ENCODE results near the gene DYNC2LI1. TPM values are rescaled to one million over a fixed set of nuclear protein-coding genes. Genes with fewer than 3 reads are reported as not detected.

DYNC2LI1 gene
- total RNA-seq, 2 experiments from 2014 or later, result 4.0 to 5.1 TPM

GRCh38 chr2:43777306-43777926 is 3.6 kb downstream of the DYNC2LI1 start:
- CTCF ChIA-PET, result no interaction called here
- no peak for DNase-seq
- H3K36me3 Mint-ChIP-seq (ENCODE audit: low read depth), result no peaks in the 10 kb centered on the region

GRCh38 chr2:43778233-43778632 is 4.4 kb downstream of the DYNC2LI1 start:
- ChIA-PET CTCF (no interaction called here), POLR2A (no interaction called here)
- no peaks in the 10 kb centered on the region for H3K27me3 Mint-ChIP-seq
- H3K36me3 Mint-ChIP-seq (ENCODE audit: low read depth), result no peaks in the 10 kb centered on the region
- H3K9me3 Mint-ChIP-seq, result no peaks in the 10 kb centered on the region
- no peak overlapping the region for H3K4me3 Mint-ChIP-seq
- H3K4me1 Mint-ChIP-seq, result peaks cover 14% of the 10 kb centered on the region
- DNase-seq, result no peak
- no peak overlapping the region for H3K27ac Mint-ChIP-seq

More at GRCh38 chr2:43777306-43777926, 3.6 kb downstream of the DYNC2LI1 start:
- Mint-ChIP-seq H3K4me1 (peaks cover 16% of the 10 kb centered on the region), H3K9me3 (no peaks in the 10 kb centered on the region), H3K27me3 (no peaks in the 10 kb centered on the region), H3K27ac (no peak overlapping the region), H3K4me3 (no peak overlapping the region)
- POLR2A ChIA-PET, result interaction anchor here (0.7 kb wide), 1 partner anchor 553 kb away, joined by 3 read pairs; no protein-coding TSS in a partner anchor

- H3K27ac Mint-ChIP-seq, result no peak overlapping the region
- H3K36me3 Mint-ChIP-seq (ENCODE audit: low read depth), result no peaks in the 10 kb centered on the region
- H3K27me3 Mint-ChIP-seq, result no peaks in the 10 kb centered on the region
- CTCF ChIA-PET, result interaction anchor here (1.1 kb wide), 1 partner anchor 17 kb away, joined by 3 read pairs; no protein-coding TSS in a partner anchor
- POLR2A ChIA-PET, result no interaction called here
- no peak overlapping the region for H3K4me3 Mint-ChIP-seq
- no peak for DNase-seq
- no peaks in the 10 kb centered on the region for H3K4me1 Mint-ChIP-seq
- H3K9me3 Mint-ChIP-seq, result no peaks in the 10 kb centered on the region
Observed at GRCh38 chr2:43787895-43788294, 14.1 kb downstream of the DYNC2LI1 start.

GRCh38 chr2:43788646-43789045 is 14.8 kb downstream of the DYNC2LI1 start:
- Mint-ChIP-seq H3K9me3 (no peaks in the 10 kb centered on the region), H3K4me1 (no peaks in the 10 kb centered on the region), H3K27me3 (no peaks in the 10 kb centered on the region), H3K36me3 (ENCODE audit: low read depth) (no peaks in the 10 kb centered on the region), H3K27ac (no peak overlapping the region), H3K4me3 (no peak overlapping the region)
- no peak for DNase-seq
- ChIA-PET POLR2A (no interaction called here), CTCF (interaction anchor here (1.1 kb wide), 1 partner anchor 16 kb away, joined by 3 read pairs; no protein-coding TSS in a partner anchor)

- no peak for DNase-seq
- Mint-ChIP-seq H3K36me3 (ENCODE audit: low read depth) (no peaks in the 10 kb centered on the region), H3K4me3 (no peak overlapping the region), H3K4me1 (no peaks in the 10 kb centered on the region), H3K9me3 (no peaks in the 10 kb centered on the region), H3K27ac (no peak overlapping the region), H3K27me3 (no peaks in the 10 kb centered on the region)
- POLR2A ChIA-PET, result no interaction called here
- CTCF ChIA-PET, result interaction anchor here (0.7 kb wide), 2 partner anchors 32 to 85 kb away, joined by 3 to 5 read pairs; no protein-coding TSS in a partner anchor
Observed at GRCh38 chr2:43790147-43790546, 16.3 kb downstream of the DYNC2LI1 start.

GRCh38 chr2:43791035-43791765 is 17.4 kb downstream of the DYNC2LI1 start:
- CTCF ChIA-PET, result no interaction called here
- Mint-ChIP-seq H3K4me3 (no peak overlapping the region), H3K4me1 (no peaks in the 10 kb centered on the region), H3K27me3 (no peaks in the 10 kb centered on the region), H3K27ac (no peak overlapping the region), H3K36me3 (ENCODE audit: low read depth) (no peaks in the 10 kb centered on the region), H3K9me3 (no peaks in the 10 kb centered on the region)
- no peak for DNase-seq
- POLR2A ChIA-PET, result no interaction called here

- no peak overlapping the region for H3K27ac Mint-ChIP-seq
- H3K9me3 Mint-ChIP-seq, result no peaks in the 10 kb centered on the region
- CTCF ChIA-PET, result no interaction called here
- no peak for DNase-seq
- POLR2A ChIA-PET, result no interaction called here
- no peaks in the 10 kb centered on the region for H3K36me3 Mint-ChIP-seq (ENCODE audit: low read depth)
- no peaks in the 10 kb centered on the region for H3K4me1 Mint-ChIP-seq
- no peaks in the 10 kb centered on the region for H3K27me3 Mint-ChIP-seq
- no peak overlapping the region for H3K4me3 Mint-ChIP-seq
Observed at GRCh38 chr2:43792653-43793052, 18.8 kb downstream of the DYNC2LI1 start.

- Mint-ChIP-seq H3K4me3 (no peak overlapping the region), H3K27ac (no peak overlapping the region), H3K36me3 (ENCODE audit: low read depth) (no peaks in the 10 kb centered on the region), H3K9me3 (no peaks in the 10 kb centered on the region), H3K4me1 (no peaks in the 10 kb centered on the region), H3K27me3 (no peaks in the 10 kb centered on the region)
- ChIA-PET POLR2A (no interaction called here), CTCF (no interaction called here)
- no peak for DNase-seq
Observed at GRCh38 chr2:43794956-43795355, 21.1 kb downstream of the DYNC2LI1 start.

- no peak for DNase-seq
- Mint-ChIP-seq H3K27ac (no peak overlapping the region), H3K9me3 (no peaks in the 10 kb centered on the region), H3K36me3 (ENCODE audit: low read depth) (no peaks in the 10 kb centered on the region), H3K4me3 (no peak overlapping the region), H3K4me1 (no peaks in the 10 kb centered on the region), H3K27me3 (no peaks in the 10 kb centered on the region)
- ChIA-PET CTCF (interaction anchor here (0.6 to 0.7 kb wide), 2 partner anchors 174 to 197 kb away, joined by 3 read pairs; no protein-coding TSS in a partner anchor), POLR2A (no interaction called here)
Observed at GRCh38 chr2:43796206-43796605, 22.4 kb downstream of the DYNC2LI1 start.

GRCh38 chr2:43798300-43798699 is 24.5 kb downstream of the DYNC2LI1 start:
- no peak for DNase-seq
- Mint-ChIP-seq H3K27me3 (no peaks in the 10 kb centered on the region), H3K9me3 (no peaks in the 10 kb centered on the region), H3K4me3 (no peak overlapping the region), H3K36me3 (ENCODE audit: low read depth) (no peaks in the 10 kb centered on the region), H3K27ac (no peak overlapping the region), H3K4me1 (no peaks in the 10 kb centered on the region)
- ChIA-PET POLR2A (interaction anchor here (0.6 kb wide), 1 partner anchor 219 kb away, joined by 3 read pairs; no protein-coding TSS in a partner anchor), CTCF (no interaction called here)

GRCh38 chr2:43800894-43801293 is 27.1 kb downstream of the DYNC2LI1 start:
- CTCF ChIA-PET, result no interaction called here
- no peak for DNase-seq
- H3K27ac Mint-ChIP-seq, result no peak overlapping the region
- POLR2A ChIA-PET, result no interaction called here
- H3K4me3 Mint-ChIP-seq, result no peak overlapping the region
- no peaks in the 10 kb centered on the region for H3K9me3 Mint-ChIP-seq
- H3K27me3 Mint-ChIP-seq, result no peaks in the 10 kb centered on the region
- H3K36me3 Mint-ChIP-seq (ENCODE audit: low read depth), result no peaks in the 10 kb centered on the region
- no peaks in the 10 kb centered on the region for H3K4me1 Mint-ChIP-seq

GRCh38 chr2:43802135-43802534 is 28.3 kb downstream of the DYNC2LI1 start:
- H3K9me3 Mint-ChIP-seq, result no peaks in the 10 kb centered on the region
- no peak overlapping the region for H3K4me3 Mint-ChIP-seq
- no peak overlapping the region for H3K27ac Mint-ChIP-seq
- POLR2A ChIA-PET, result no interaction called here
- no peaks in the 10 kb centered on the region for H3K36me3 Mint-ChIP-seq (ENCODE audit: low read depth)
- no peak for DNase-seq
- CTCF ChIA-PET, result interaction anchor here (0.5 kb wide), 1 partner anchor 1715 kb away, joined by 3 read pairs; no protein-coding TSS in a partner anchor
- no peaks in the 10 kb centered on the region for H3K4me1 Mint-ChIP-seq
- no peaks in the 10 kb centered on the region for H3K27me3 Mint-ChIP-seq

- no peaks in the 10 kb centered on the region for H3K9me3 Mint-ChIP-seq
- no peak overlapping the region for H3K4me3 Mint-ChIP-seq
- ChIA-PET CTCF (no interaction called here), POLR2A (no interaction called here)
- no peak overlapping the region for H3K27ac Mint-ChIP-seq
- no peak for DNase-seq
- H3K4me1 Mint-ChIP-seq, result no peaks in the 10 kb centered on the region
- H3K36me3 Mint-ChIP-seq (ENCODE audit: low read depth), result no peaks in the 10 kb centered on the region
- no peaks in the 10 kb centered on the region for H3K27me3 Mint-ChIP-seq
Observed at GRCh38 chr2:43803113-43803512, 29.3 kb downstream of the DYNC2LI1 start.

All from activated CD4-positive, alpha-beta T cell treated with anti-CD3 and anti-CD28 coated beads, Interleukin-2, amount 10 ng/mL, durations not matched to agents 7 days and 5 days (primary cell).